Measurements from ENCODE around the gene TASL. TPM values are rescaled to one million over a fixed set of nuclear protein-coding genes. Genes with fewer than 3 reads are reported as not detected.

Gene TASL
- polyA plus RNA-seq, 1 donor (not counting 4 experiments of a cell fraction or from before 2014, with no cell fraction given), result not detected

GRCh38 chrX:30592831-30593230 is 15.3 kb upstream of the TASL start:
- Histone ChIP-seq H3K9me1 (ENCODE audit: control insufficient read depth, extremely low read depth, insufficient read depth, low read length) (no peaks in the 10 kb centered on the region), H3K4me3 (ENCODE audit: control insufficient read depth in 2 of 3, extremely low read depth in 1 of 3, insufficient read depth in 2 of 3, low read depth in 1 of 3, low read length in 3 of 3) (no peak overlapping the region), H3K4me1 (ENCODE audit: control insufficient read depth, extremely low read depth, insufficient read depth, low read length) (peaks cover 6% of the 10 kb centered on the region), H3K79me2 (ENCODE audit: control insufficient read depth, insufficient read depth, low read length) (no peaks in the 10 kb centered on the region), H3K9ac (ENCODE audit: control insufficient read depth, extremely low read depth, insufficient read depth, low read length) (no peak overlapping the region), H3K36me3 (ENCODE audit: control insufficient read depth in 2 of 2, extremely low read depth in 1 of 2, insufficient read depth in 2 of 2, low read length in 2 of 2) (no peaks in the 10 kb centered on the region), H2AFZ (ENCODE audit: control insufficient read depth, low read length) (peak overlapping the region; percentile 19), H3K27ac (ENCODE audit: control insufficient read depth, insufficient read depth, low read length) (no peak overlapping the region), H3K4me2 (ENCODE audit: control insufficient read depth, extremely low read depth, insufficient read depth, low read depth, low read length) (no peak overlapping the region), H4K20me1 (ENCODE audit: control insufficient read depth, extremely low read depth, insufficient read depth, low read length) (no peaks in the 10 kb centered on the region), H3K27me3 (ENCODE audit: control insufficient read depth, extremely low read depth, insufficient read depth, low read length) (no peaks in the 10 kb centered on the region), H3K9me3 (ENCODE audit: control insufficient read depth, low read depth, low read length) (no peaks in the 10 kb centered on the region)
- dilution Hi-C loops (cut with MboI; ENCODE audit: extremely low pct_ligation_motif_present, low sequenced_read_pairs), result no loop called here
- no peak for DNase-seq (ENCODE audit: low read depth, low spot score)
- no peak for TF ChIP-seq EZH2 (IDR thresholded peaks at IDR 0.05; ENCODE audit: low read length)
- TF ChIP-seq CTCF (optimal IDR thresholded peaks at IDR 0.05 in 1 of 3, IDR thresholded peaks at IDR 0.05 in 1 of 3, conservative IDR thresholded peaks at IDR 0.05 in 1 of 3; ENCODE audit: extremely low read depth in 1 of 3, insufficient read depth in 2 of 3, low read length in 3 of 3), result no peak
- no peak for FAIRE-seq

- no peaks in the 10 kb centered on the region for H4K20me1 ChIP-seq (ENCODE audit: control insufficient read depth, extremely low read depth, insufficient read depth, low read length)
- dilution Hi-C loops (cut with MboI; ENCODE audit: extremely low pct_ligation_motif_present, low sequenced_read_pairs), result no loop called here
- H3K27me3 ChIP-seq (ENCODE audit: control insufficient read depth, extremely low read depth, insufficient read depth, low read length), result no peaks in the 10 kb centered on the region
- no peaks in the 10 kb centered on the region for H3K36me3 ChIP-seq (ENCODE audit: control insufficient read depth in 2 of 2, extremely low read depth in 1 of 2, insufficient read depth in 2 of 2, low read length in 2 of 2)
- H3K9me1 ChIP-seq (ENCODE audit: control insufficient read depth, extremely low read depth, insufficient read depth, low read length), result no peaks in the 10 kb centered on the region
- FAIRE-seq (no peak), DNase-seq (ENCODE audit: low read depth, low spot score) (no peak)
- no peak overlapping the region for H3K4me2 ChIP-seq (ENCODE audit: control insufficient read depth, extremely low read depth, insufficient read depth, low read depth, low read length)
- TF ChIP-seq CTCF (optimal IDR thresholded peaks at IDR 0.05 in 1 of 3, IDR thresholded peaks at IDR 0.05 in 1 of 3, conservative IDR thresholded peaks at IDR 0.05 in 1 of 3; ENCODE audit: extremely low read depth in 1 of 3, insufficient read depth in 2 of 3, low read length in 3 of 3) (no peak), EZH2 (IDR thresholded peaks at IDR 0.05; ENCODE audit: low read length) (no peak)
- no peak overlapping the region for H2AFZ ChIP-seq (ENCODE audit: control insufficient read depth, low read length)
- H3K9ac ChIP-seq (ENCODE audit: control insufficient read depth, extremely low read depth, insufficient read depth, low read length), result no peak overlapping the region
- H3K79me2 ChIP-seq (ENCODE audit: control insufficient read depth, insufficient read depth, low read length), result no peaks in the 10 kb centered on the region
- peaks cover 6% of the 10 kb centered on the region for H3K4me1 ChIP-seq (ENCODE audit: control insufficient read depth, extremely low read depth, insufficient read depth, low read length)
- H3K4me3 ChIP-seq (ENCODE audit: control insufficient read depth in 2 of 3, extremely low read depth in 1 of 3, insufficient read depth in 2 of 3, low read depth in 1 of 3, low read length in 3 of 3), result no peak overlapping the region
- no peaks in the 10 kb centered on the region for H3K9me3 ChIP-seq (ENCODE audit: control insufficient read depth, low read depth, low read length)
- H3K27ac ChIP-seq (ENCODE audit: control insufficient read depth, insufficient read depth, low read length), result no peak overlapping the region
Observed at GRCh38 chrX:30590368-30590767, 12.8 kb upstream of the TASL start.

Measured in keratinocyte (primary cell).